ENCODE data around the gene FAM81A. TPM values are rescaled to one million over a fixed set of nuclear protein-coding genes. Genes with fewer than 3 reads are reported as not detected.

The FAM81A gene
- total and polyA plus RNA-seq, 9 donors = 0.35 to 5.1 (median 0.85) TPM

DNA sequence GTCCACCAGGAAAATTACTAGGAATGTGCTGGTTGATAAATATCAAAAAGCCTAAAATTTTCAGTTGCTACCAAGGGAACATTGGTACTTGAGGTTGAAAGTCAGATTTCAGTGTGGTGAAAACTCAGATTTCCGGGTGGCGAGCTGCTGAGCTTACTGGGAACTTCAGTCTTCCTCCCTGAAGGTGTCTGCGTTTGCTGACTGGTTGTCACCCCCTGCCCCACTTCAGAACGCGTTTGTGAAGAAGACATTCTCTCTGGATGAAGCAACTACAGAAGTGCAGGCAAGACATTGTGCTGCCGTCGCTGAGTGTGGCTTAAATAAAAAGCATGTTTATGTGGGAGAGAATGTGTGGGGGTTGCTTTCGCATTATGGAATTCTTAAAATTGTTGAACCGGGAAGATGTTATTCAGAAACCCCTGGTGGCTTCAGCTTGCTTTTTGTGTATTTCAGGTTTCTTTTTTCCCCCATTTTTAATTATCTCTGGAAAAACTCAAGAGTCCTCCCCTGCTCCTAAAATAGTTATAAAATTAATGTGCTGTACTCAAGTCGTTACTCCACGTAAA lies 7.1 kb downstream of the FAM81A start:
- no peak overlapping the region for H3K27ac ChIP-seq
- H3K4me3 ChIP-seq = peak overlapping the region; percentile 13
- TF ChIP-seq, protein P1, sequence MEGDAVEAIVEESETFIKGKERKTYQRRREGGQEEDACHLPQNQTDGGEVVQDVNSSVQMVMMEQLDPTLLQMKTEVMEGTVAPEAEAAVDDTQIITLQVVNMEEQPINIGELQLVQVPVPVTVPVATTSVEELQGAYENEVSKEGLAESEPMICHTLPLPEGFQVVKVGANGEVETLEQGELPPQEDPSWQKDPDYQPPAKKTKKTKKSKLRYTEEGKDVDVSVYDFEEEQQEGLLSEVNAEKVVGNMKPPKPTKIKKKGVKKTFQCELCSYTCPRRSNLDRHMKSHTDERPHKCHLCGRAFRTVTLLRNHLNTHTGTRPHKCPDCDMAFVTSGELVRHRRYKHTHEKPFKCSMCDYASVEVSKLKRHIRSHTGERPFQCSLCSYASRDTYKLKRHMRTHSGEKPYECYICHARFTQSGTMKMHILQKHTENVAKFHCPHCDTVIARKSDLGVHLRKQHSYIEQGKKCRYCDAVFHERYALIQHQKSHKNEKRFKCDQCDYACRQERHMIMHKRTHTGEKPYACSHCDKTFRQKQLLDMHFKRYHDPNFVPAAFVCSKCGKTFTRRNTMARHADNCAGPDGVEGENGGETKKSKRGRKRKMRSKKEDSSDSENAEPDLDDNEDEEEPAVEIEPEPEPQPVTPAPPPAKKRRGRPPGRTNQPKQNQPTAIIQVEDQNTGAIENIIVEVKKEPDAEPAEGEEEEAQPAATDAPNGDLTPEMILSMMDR (IDR thresholded peaks at IDR 0.05) = no peak
- no peak for TF ChIP-seq POLR2A (IDR thresholded peaks at IDR 0.05)
- TF ChIP-seq EP300 (IDR thresholded peaks at IDR 0.05) = no peak
- H3K9me3 ChIP-seq = no peaks in the 10 kb centered on the region
- WGBS, 3 donors = 9 to 15% (median 9%) methylated on average over 11 of the region's 11 CpGs
- intact Hi-C loops (cut with DNase I) = no loop called here
- no peaks in the 10 kb centered on the region for H3K36me3 ChIP-seq
- no peaks in the 10 kb centered on the region for H3K27me3 ChIP-seq
- no peaks in the 10 kb centered on the region for H3K4me1 ChIP-seq (ENCODE audit: insufficient read depth)
- no peak for DNase-seq

DNA sequence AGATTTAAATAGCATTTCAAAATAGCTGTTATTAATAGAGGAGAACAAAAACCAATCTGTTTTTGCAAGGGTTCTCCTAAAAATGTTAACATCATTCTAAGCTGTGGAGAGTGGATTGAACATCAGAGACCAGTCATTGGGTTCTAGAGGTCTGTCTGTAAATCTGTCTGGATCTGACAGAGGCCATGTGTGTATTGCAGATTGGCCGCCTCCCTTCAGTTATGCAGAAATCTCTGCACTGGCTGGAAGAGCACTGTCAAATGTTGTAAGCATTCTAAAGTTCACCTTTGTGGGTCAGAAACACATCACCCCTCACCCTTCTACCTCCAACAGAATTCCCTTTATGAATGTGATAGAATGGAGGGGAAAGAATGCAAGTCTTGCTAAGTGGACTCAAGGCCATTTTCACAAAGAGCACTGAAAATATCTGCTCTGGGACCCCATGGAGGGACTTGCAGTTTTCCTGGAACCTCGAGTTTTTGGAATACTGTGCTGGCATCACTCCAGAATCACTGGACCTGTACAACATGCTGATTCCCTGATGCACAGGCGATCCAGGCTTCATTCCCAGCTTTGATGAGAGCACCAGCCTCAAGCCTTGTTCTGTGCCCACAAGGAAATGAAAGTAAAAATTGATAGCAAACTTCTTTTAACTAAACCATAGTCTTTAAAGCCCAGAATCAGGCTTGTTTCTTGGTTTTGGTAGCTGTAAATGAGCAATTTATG lies 8.4 kb downstream of the FAM81A start:
- TF ChIP-seq, protein P1 (IDR thresholded peaks at IDR 0.05) = no peak
- TF ChIP-seq POLR2A (IDR thresholded peaks at IDR 0.05) (no peak), EP300 (IDR thresholded peaks at IDR 0.05) (no peak)
- Histone ChIP-seq H3K9me3 (no peaks in the 10 kb centered on the region), H3K4me3 (no peak overlapping the region), H3K27me3 (no peaks in the 10 kb centered on the region), H3K4me1 (ENCODE audit: insufficient read depth) (no peaks in the 10 kb centered on the region), H3K36me3 (no peaks in the 10 kb centered on the region), H3K27ac (no peak overlapping the region)
- no peak for DNase-seq
- WGBS, 3 donors = 65 to 71% (median 68%) methylated on average over 3 of the region's 3 CpGs
- intact Hi-C loops (cut with DNase I) = no loop called here

DNA sequence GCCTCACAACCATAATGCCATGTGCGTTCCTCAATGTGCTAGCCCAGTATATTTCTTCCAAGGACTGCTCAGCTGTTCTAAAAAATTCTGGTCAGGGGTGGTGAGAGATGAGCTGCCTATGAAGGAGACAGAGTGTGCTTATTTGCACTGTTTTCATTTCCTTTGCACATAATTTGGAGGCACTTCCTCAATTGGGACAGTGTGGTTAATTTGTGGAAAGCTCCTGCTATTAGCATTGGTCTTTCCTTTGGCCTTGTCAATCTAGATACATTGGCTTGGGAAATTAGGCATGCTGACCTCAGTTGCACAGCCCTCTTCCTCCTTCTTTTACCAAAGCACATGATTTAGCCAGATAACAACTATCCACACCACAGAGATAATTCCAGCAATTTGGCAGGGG lies 9.4 kb downstream of the FAM81A start:
- TF ChIP-seq EP300 (IDR thresholded peaks at IDR 0.05) = no peak
- TF ChIP-seq POLR2A (IDR thresholded peaks at IDR 0.05) = no peak
- TF ChIP-seq, protein P1 (IDR thresholded peaks at IDR 0.05) = no peak
- 93 to 96% (median 95%) methylated on average over 1 of the region's 1 CpG for WGBS, 3 donors
- H3K27ac ChIP-seq = no peak overlapping the region
- H3K9me3 ChIP-seq = no peaks in the 10 kb centered on the region
- no peaks in the 10 kb centered on the region for H3K27me3 ChIP-seq
- H3K4me1 ChIP-seq (ENCODE audit: insufficient read depth) = no peaks in the 10 kb centered on the region
- DNase-seq = no peak
- no peaks in the 10 kb centered on the region for H3K36me3 ChIP-seq
- no peak overlapping the region for H3K4me3 ChIP-seq
- intact Hi-C loops (cut with DNase I) = no loop called here

DNA sequence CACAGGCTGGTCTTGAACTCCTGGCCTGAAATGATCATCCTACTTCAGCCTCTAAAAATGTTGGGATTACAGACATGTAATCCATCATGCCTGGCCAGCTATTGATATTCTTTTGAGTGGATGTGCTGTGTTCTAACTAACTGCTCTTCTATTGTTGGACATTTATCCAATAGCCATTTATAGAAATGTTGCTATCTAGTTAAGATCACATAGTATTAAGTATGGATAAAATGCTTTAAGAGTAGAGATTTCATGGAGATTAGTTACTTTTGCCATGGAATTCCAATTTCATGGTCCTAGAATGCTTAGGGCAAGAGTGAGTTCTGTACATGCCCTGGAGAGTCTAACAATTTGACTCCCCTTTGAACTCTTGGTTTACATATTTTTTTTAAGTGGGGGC lies 10.9 kb downstream of the FAM81A start:
- H3K4me1 ChIP-seq (ENCODE audit: insufficient read depth) = no peaks in the 10 kb centered on the region
- TF ChIP-seq EP300 (IDR thresholded peaks at IDR 0.05) = no peak
- TF ChIP-seq, protein P1 (IDR thresholded peaks at IDR 0.05) = no peak
- no peak for DNase-seq
- no peak overlapping the region for H3K27ac ChIP-seq
- intact Hi-C loops (cut with DNase I) = no loop called here
- no peaks in the 10 kb centered on the region for H3K36me3 ChIP-seq
- H3K4me3 ChIP-seq = no peak overlapping the region
- no peaks in the 10 kb centered on the region for H3K9me3 ChIP-seq
- no peaks in the 10 kb centered on the region for H3K27me3 ChIP-seq

Data from ovary (tissue), 9 donors.